A375 (cell line): Measurements from ENCODE around the gene HS1BP3. TPM values are rescaled to one million over a fixed set of nuclear protein-coding genes. Genes with fewer than 3 reads are reported as not detected.

ENCODE experiments used
- total RNA-seq: library from RNA; depleted of rRNA; stranded (reverse); fragments of >200 nt; shearing (Covaris generic); gene quantifications from 2 replicates; pipeline ENCODE4 v1.2.3, GENCODE V29; 2014; rRNA removed

Gene HS1BP3
- 17.3 and 19.2 TPM in 2 replicates for total RNA-seq

GRCh38 chr2:20650877-20651730, at the start of gene HS1BP3:
Gene HS1BP3 (minus strand): TSS chr2:20651098. CDS start chr2:20651063, 35 bp downstream.

GRCh38 chr2:20666304-20667150, 15.6 kb upstream of the HS1BP3 start, which contains the start of gene GDF7:
Gene GDF7 (plus strand): TSS chr2:20667144. CDS start chr2:20667240, 96 bp downstream.

Other genes with a start within 250 kb of the HS1BP3 start
- 125 and 132 TPM in 2 replicates for gene RHOB, start 204.0 kb downstream of the HS1BP3 start, total RNA-seq
- gene GDF7, start 16.0 kb upstream of the HS1BP3 start, total RNA-seq = 0.04 and 0.11 TPM in 2 replicates
- 11.1 and 13.9 TPM in 2 replicates for gene LDAH, start 172.0 kb upstream of the HS1BP3 start, total RNA-seq